Bronchial epithelial cell (primary cell): ENCODE results near the gene RAB18. TPM values are rescaled to one million over a fixed set of nuclear protein-coding genes. Genes with fewer than 3 reads are reported as not detected.

Source experiments
- DNase-seq: peaks from one replicate; pipeline ENCODE4 v3.0.0-alpha.2; 2010; ENCODE audit warnings: low read depth
- FAIRE-seq: peaks from 2 replicates; lab custom pipeline; 2011; peaks lifted over from hg19 to GRCh38; lab: Jason Lieb, UNC
- H3K27me3 ChIP-seq: 2 replicates; pipeline ENCODE4 v1.5.1; 2011; ENCODE audit warnings: low read length; ENCODE audit not compliant: control insufficient read depth, insufficient read depth
- H3K36me3 ChIP-seq: 2 replicates; pipeline ENCODE4 v1.5.1; 2011; ENCODE audit warnings: low read length; ENCODE audit not compliant: control insufficient read depth, insufficient read depth
- H3K4me3 ChIP-seq: 2 replicates; pipeline ENCODE4 v1.5.1; 2011; ENCODE audit warnings: mild to moderate bottlenecking, low read depth, low read length, control low read depth
- total RNA-seq: library from RNA; depleted of rRNA; stranded (reverse); fragments of >200 nt; gene quantifications from 2 replicates; pipeline ENCODE4 v1.2.1, GENCODE V29; 2014
- TF ChIP-seq, protein P1 (sequence below): IDR thresholded peaks from 2 replicates; pipeline ENCODE4 v1.5.1; 2011; ENCODE audit warnings: mild to moderate bottlenecking, moderate library complexity, low read length, control low read depth, inconsistent platforms; ENCODE audit not compliant: insufficient read depth, severe bottlenecking

Gene RAB18
- total RNA-seq, 1 donor from 2014 or later = 74.8 TPM

DNA sequence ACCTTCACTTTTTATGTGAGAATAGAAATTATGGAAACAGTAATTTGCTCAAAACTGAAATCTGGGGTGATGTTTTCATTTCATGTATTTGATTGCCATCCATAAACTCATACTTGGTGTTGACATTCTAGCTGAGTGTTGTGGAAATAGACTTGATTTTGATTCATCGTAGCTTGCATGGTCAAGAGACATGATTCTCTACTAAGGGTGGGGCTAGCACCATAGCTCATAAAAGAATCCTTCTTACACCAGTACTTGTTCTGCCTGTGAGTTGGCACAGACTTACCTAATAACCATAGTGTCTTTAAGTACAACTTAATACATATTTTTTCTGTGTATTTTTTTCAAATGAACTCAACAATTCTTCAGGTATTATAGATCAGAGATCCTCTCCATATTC is 36.6 kb downstream of the RAB18 start:
- H3K27me3 ChIP-seq = no peaks in the 10 kb centered on the region
- peaks cover 8% of the 10 kb centered on the region for H3K36me3 ChIP-seq
- H3K4me3 ChIP-seq = no peak overlapping the region
- DNase-seq (peak; percentile 56), FAIRE-seq (no peak)
- TF ChIP-seq, protein P1, sequence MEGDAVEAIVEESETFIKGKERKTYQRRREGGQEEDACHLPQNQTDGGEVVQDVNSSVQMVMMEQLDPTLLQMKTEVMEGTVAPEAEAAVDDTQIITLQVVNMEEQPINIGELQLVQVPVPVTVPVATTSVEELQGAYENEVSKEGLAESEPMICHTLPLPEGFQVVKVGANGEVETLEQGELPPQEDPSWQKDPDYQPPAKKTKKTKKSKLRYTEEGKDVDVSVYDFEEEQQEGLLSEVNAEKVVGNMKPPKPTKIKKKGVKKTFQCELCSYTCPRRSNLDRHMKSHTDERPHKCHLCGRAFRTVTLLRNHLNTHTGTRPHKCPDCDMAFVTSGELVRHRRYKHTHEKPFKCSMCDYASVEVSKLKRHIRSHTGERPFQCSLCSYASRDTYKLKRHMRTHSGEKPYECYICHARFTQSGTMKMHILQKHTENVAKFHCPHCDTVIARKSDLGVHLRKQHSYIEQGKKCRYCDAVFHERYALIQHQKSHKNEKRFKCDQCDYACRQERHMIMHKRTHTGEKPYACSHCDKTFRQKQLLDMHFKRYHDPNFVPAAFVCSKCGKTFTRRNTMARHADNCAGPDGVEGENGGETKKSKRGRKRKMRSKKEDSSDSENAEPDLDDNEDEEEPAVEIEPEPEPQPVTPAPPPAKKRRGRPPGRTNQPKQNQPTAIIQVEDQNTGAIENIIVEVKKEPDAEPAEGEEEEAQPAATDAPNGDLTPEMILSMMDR = no peak

DNA sequence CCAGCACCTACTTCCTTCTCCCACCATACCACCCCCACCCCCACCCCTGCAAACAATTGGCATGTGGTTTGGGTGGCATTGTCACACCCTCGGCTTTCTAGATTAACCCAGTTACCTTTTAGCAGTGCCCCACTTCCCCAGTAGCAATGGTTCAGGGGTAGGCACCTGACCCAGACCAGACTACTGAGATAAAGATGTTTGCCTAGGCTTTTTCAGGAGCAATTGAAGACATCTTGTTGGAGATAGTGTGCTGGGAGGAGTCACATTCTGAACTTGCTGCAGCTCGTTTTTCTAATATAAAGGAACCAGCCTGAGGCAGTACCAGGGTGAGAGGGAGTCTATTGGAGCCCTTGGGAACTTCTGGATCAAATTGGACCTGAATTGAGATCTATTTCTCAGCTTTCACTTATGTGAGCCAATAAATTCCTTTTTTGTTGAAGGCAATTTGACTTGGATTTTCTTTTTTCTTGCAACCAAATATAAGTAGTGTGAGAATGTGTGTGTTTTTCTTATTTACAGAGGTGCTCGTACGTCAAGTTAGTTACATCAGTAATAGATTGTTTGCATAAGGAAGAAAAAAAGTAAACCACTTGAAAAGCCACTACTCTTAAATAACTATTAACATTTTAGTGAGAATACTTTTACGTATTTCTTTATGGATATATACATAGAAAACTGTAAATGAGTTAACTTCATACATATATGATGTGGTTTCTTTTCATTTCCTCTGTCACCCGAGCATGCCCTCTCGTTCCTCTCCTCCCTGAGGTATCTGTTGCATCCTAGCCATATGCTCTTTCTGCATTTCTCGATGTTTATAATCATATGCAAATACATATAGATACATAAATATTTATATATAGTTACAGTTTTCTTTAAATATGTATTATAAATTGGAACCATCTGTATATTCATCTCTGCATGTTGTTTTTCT is 38.0 kb downstream of the RAB18 start:
- FAIRE-seq = no peak
- TF ChIP-seq, protein P1 = no peak
- peak; percentile 56 for DNase-seq
- H3K4me3 ChIP-seq = no peak overlapping the region
- H3K36me3 ChIP-seq = peaks cover 5% of the 10 kb centered on the region
- no peaks in the 10 kb centered on the region for H3K27me3 ChIP-seq

DNA sequence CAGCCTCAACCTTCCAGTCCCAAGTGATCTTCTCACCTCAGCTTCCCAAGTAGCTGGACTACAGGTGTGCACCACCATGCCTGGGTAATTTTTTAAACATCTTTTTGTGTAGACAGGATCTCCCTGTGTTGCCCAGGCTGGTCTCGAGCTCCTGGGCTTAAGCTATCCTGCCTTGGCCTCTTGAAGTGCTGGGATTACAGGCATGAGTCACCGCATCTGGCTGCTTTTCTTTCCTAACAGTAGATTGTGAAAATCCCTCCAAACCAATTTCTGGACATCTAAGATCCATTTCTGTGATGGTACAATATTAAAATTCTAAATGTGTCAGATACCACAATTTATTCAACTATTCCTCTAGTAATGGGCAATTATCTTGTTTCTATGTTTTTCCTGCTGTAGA is 38.7 kb downstream of the RAB18 start:
- DNase-seq (peak; percentile 28), FAIRE-seq (no peak)
- H3K36me3 ChIP-seq = peaks cover 3% of the 10 kb centered on the region
- no peaks in the 10 kb centered on the region for H3K27me3 ChIP-seq
- TF ChIP-seq, protein P1 = no peak
- no peak overlapping the region for H3K4me3 ChIP-seq

DNA sequence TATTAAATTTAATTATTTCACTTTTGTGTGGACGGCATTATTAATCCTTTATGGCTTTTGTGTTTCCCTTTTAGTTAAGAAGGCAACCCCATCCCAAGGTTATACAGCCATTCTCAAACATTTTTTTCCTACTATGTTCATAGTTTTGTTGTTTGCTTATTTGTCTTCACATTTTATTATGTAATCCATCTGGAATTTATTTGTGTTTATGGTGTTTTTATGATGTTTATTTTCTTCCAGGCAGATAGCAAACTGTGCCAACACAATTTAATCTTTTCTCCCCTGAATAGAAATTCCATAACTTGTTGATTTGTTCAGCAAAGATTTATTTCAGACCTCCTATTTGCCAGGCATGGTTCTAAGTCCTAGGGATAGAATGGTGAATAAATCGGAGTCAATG is 42.9 kb downstream of the RAB18 start:
- FAIRE-seq = no peak
- no peak for DNase-seq
- no peaks in the 10 kb centered on the region for H3K27me3 ChIP-seq
- H3K4me3 ChIP-seq = no peak overlapping the region
- TF ChIP-seq, protein P1 = no peak
- H3K36me3 ChIP-seq = peaks cover 3% of the 10 kb centered on the region

DNA sequence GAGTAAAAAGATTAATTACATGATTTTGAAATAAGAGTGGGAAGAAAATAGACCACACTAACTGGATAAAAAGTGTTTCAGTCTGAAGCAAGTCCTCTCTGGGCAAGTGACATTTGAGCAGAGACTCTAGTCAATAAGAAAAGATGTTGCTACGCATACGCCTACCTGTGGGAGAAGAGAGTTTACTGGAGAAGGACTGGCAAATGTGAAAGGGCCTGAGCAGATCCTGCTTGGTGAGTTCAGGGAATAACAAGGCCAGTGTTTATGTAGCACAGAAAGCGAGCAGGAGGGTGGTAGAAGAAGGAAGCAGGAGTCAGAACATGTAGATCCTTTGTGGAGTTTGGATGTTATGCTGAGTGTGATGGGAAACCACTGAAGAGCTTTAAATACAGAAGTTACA is 43.4 kb downstream of the RAB18 start:
- DNase-seq (no peak), FAIRE-seq (no peak)
- Histone ChIP-seq H3K36me3 (peaks cover 3% of the 10 kb centered on the region), H3K27me3 (no peaks in the 10 kb centered on the region), H3K4me3 (no peak overlapping the region)
- TF ChIP-seq, protein P1 = no peak
